NCI-H748 (cell line): Measurements from ENCODE around the gene VDR.
A peak's percentile ranks its signal among the peaks of the same experiment; 100 is the strongest.

Source experiments
- DNase-seq: peaks from one replicate; lab custom pipeline; 2025; ENCODE audit not compliant: unreplicated experiment; lab: John Stamatoyannopoulos, UW

The VDR gene

DNA sequence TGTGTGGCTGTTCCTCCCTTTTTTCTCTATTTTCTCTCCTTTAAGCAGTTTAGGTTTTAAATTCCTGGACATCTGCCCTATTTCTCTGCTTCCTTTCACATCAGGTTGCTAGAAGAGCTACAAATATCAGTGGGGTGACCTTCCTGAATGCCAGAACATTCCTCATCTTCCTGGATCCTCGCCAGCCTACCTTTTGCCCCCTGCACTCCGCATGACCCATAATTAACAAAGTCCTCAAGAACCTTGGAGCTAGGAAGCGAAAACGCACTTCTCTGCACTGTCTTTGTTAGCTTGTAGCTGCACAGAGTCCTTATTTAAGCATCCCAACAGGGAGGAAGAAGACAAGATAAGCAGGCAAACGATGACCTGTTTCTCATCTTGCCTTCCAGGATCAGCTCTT is 30.5 kb downstream of the VDR start:
- no peak for DNase-seq

DNA sequence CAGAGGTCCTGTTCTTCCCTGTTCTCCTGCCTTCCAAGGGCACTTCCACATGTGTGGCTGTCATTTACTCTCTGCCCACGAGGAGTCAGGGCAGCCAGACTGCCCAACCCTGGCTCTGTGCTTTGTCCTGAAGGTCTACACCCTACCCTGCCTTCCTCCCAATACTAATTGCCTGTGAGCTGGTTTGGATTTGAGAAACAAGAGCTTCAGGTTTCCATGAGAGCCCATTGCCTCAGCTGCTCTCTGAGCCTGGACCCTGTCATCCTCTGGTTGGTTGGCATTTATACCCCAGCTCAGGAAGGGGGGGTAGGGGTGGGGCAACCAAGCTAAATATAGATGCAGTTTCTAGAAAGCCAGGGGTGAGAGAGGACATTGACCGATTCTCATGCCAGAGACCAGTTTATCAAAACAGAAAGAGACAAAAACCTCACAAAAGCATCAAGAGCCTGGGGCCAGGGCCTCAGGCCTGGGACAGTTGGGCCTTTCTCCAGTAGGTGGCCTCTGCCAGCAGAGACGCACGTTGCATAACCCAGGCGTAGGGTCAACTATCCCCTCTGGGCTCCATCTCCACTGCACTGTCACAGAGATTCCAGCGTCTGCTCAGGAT is 34.5 kb downstream of the VDR start:
- no peak for DNase-seq

DNA sequence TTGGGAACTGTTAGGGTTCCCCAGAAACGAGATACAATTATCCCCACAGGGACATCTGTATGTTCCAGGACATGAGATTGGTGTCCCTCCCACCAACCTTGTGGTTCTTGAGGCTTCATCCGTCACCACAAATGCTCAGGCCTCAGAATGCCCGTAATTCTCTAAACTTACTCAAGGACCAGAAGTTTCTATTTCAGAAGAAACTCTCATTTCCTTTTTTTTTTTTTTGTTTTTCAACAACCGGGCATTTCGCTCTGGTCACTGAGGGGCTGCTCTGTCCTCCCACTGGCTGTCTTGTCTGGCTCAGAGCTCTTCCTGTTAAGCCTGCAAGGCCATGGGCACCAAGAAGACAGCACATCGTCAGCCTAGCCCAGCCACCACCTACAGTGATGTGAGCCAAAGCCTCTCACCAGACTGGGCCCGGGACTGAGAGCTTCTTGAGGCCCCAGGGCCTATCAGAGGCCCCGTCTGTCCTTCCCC is 36.2 kb downstream of the VDR start:
- DNase-seq, result no peak

DNA sequence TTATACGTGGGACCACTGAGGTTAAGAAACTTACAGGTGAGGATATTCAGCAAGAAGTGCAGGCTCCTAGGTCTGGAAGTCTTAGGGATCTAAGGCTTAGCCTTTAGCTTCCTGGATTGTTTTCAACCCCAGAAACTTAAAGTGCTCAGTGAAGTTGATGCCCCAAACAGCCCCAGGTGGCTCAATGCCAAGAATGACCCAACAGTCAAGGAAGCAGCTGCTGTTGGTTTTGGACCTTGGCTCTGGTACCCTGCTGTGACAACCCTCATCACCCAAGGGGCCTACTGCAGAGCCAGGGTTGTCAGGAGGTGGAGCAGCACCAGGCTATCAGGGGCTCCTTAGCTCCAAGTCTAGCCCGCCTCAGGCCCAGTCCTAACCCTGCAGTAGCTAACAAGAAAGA is 36.8 kb downstream of the VDR start:
- DNase-seq, result no peak

DNA sequence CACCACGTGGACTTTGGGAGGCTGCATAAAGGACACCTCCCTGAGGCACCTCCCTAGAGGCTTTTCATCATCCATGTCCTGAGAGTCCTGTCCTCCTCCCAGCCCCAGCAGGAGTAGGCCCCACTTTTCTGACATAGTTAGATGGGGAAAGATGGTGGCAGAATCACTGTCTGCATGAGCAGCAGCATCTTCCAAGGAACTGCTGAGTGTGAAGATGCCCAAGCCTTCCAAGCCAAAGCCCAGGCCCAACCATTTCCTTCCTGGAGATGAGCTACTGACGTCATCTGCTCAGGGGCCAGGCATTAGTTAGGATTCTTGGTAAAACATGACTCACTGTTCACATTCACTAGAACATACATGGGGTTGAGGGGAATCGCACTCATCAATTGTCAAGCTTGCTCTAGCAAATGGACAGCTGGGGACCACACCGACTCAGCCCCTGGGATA is 37.3 kb downstream of the VDR start:
- no peak for DNase-seq

DNA sequence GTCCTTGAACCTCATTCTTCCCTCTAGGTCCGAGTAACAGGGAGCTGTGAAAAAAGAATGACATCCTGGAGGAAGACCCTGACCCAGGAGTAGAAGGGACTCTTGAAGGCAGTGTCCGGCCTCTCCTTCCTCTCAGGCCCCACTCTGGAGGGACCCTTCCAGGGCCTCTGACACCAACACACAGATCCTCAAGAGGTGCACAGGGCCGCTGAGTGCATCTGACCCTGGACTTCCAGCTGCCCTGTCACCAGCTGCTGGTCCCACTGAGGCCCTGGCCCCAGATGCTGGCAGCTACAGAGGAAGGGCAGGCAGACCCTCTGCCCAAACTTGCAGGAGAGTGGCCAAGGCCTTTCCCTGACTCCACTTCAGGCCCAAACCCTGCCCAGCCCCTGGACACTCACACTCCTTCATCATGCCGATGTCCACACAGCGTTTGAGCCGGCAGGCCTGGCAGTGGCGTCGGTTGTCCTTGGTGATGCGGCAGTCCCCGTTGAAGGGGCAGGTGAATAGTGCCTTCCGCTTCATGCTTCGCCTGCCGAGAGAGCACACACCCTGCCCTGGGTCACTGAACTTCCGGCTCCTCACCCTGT is 40.1 kb downstream of the VDR start:
- no peak for DNase-seq

DNA sequence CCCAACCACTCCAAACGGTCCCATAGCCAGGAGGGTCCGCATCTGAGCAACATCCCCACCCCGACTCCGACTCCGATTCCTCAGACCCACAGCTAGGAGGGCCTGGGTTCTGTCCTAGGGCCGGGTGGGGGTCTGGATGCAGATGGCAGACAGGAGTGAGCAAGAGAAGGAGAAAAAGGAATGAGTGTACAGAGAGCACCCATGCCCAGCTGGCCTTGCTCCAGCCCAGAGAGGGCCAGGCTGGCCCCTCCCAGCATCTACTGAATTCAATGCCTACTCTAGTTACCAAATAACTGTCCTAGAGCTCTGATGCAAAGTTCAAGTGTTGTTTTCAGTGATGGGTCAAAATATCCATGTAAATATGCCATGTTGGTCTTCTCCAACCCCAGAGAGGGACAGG is 40.8 kb downstream of the VDR start:
- DNase-seq, result no peak

DNA sequence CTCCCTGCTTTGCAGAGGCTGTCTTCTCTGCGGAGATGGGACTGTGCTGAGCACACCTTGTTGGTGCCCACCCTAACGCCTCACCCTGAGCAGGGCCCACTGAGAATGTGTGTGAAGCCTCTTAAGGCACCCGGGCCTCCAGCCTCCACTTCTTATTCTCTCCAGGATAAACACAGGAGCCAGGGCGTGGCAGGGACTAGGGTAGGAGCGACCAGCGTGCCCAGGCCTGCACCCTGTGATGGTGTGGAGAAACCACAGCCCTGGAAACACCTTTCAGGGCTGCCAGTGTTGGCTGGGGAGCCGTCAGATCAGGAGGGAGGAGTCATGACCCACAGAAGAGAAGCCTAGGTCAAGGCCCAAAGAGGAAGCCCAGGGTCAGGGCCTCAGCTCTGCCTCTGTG is 41.3 kb downstream of the VDR start:
- DNase-seq, result no peak

DNA sequence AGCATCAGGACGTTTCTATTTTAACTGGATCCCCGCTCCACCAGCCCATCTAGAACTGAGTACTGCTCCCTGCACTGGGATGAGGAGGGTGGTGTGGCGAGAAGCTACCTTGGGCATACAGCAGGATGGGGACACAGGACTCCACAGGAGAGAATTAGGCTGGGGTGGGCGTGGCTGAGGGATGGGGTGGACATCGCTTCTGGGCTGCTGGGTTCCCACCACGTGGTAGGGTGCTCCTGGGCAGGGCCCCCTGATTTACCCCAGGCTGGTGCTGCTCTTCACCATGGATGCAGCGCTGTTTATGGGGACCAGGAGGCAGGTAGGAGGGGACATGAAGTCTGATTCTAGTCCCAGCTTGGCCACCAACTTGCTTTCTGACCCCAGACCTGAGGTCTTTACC is 41.9 kb downstream of the VDR start:
- DNase-seq, result no peak

DNA sequence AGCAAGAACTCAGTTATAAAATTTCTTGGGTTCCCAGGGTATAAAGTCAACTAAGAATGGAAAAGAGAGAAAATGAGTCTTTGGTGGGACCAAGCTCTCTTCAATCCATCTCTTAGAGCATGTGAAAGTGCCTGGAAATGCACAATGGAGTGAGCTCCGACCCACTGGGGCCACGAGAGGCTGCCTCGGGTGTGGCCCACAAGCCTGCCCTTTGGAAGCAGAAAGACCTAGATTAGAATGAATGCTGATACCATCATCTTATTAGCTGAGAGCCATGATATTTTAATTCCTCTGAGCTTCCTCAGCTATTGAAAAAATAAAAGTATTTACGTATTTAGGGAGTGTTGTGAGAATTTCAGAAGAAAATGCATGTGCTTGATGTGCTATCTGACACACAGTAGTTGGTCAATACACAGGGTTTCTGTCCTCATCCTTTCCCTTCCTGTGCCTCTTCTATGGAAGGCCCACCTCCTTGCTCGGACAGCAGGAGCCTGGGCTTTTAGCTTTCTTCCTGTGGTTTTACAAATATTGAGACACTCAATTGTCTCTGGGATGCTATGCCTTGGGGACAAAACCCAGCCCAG is 42.5 kb downstream of the VDR start:
- DNase-seq, result no peak

DNA sequence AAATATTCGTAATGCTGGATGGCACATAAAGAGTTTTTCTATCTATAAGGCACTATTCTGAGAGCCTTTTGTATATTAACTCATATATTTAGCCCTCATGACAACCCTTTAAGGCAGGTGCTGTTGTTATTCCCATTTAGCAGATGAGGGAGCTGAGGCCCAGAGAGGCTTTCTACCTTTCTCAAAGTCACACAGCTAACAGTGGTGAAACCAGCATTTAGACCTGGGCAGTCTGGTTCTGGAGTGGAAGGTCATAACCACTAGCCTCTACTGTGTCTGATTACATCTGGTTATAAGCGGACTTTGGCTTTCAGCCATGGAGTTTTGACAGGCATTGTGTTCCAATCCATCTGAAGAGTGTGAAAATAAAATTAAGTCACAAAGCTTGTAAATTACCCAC is 43.9 kb downstream of the VDR start:
- DNase-seq, result no peak

DNA sequence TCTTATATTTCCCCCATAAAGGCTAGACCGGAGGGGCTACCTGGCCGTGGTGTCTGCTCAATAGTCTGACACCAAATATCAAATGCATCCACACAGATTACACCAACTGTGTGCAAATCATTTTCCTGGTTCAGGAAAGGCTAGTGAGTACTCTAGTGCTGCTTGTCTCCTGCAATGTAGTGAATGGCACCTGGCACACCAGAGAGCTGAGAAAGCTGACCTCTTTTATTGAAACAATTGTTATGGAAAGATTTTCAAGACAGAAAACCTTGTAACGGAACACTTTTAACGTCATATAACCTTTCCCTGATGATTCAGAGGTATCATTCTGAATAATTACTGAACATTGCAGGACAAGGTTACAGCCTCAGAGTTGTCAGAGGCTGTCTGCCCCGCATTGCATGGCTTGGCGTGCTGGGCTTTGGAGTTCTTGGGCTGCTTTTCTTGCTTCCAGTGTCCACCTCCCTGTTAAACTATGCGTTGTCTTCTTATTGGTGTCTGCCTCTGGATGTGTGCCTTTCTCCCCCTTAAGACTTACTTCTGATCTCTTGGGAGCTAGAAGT is 44.4 kb downstream of the VDR start:
- no peak for DNase-seq

DNA sequence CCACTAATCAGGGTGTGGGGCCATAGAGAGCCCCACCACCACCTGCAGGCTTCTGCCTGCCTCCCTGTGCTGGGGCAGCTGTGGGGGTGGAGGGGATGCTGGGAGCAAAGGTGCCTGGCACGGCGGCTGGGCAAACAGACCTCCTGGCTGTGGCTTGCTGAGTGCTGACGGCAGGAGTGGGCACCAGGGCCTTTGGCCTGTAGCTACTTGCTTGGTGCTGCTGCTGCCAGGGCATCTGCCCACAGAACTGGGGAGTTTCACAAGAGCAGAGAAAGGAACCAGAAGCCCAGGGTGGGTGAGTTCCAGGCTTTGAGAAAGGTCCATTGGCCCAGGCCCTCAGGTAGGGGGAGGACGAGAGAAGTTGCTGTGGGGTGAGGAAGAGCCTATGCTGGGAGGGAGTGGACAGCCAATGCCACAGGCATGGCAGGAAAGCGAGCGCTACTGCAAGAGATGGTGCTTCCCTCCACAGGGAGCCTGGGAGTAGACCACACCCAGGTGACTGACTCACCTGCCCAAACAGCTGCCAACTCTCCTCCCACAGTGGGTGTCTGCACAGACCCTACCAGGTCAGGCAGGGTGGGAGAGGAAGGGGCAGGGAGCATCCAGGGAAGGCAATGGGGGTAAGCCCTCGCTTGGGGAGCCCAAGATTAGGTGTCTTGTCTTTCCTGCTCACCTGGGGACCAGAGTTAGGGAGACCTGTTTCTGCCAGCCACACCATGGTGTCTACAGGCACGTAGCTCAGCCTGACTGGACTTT is 46.1 kb downstream of the VDR start:
- DNase-seq, result peak; percentile 43

DNA sequence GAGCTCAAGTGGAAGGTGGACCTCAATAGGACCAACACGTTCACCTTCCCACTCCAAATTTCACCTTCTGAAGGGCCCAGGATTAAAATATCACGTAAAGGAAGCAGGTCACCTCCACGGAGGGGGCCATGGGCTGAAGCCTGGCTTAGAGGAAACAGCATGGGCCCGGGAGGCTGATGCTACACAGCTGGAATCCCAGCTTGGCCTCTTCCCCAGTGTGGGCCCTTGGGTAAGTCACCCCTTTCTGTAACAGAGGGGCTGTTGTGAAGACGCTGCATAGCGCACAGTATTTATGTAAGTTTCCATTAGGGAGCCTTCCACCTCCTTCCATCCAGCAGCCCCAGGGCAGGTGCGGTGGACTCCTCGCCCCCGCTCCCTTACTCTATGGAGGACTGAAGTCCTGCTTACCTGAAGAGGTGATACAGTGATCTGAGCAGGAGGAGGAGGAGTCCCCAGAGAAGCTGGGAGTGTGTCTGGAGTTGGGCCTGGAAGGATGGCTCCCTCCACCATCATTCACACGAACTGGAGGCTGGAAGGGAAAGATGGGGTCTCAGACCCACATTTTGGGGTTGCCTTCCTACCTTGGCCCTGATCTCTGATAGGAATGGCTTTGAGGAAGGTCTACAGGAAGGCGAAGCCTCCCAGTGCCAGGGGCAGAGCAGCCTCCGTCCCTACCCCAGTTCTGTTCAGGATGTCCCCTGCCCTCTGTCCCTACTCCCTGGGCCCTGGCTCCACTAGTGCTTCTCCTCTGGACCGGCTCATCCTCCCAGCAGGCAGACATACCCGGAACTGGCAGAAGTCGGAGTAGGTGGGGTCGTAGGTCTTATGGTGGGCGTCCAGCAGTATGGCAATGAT is 47.8 kb downstream of the VDR start:
- no peak for DNase-seq

DNA sequence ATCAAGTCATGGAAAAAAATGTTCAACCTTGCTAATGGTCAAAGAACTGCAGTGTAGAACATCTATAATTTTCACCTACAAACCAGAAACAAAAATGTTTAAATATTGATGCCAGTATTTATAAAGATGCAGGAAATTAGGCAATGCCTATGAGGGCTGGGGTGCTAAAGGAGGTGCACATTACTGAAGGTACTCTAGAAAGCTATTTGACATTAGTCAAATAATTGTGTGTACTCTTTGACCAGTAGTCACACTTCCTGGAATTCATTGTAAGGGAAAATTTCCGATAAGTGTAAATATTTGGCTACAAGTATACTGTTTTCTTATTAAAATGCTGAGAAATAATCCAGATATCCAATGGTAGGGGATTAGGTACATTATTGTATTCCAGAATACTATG is 48.7 kb downstream of the VDR start:
- no peak for DNase-seq

DNA sequence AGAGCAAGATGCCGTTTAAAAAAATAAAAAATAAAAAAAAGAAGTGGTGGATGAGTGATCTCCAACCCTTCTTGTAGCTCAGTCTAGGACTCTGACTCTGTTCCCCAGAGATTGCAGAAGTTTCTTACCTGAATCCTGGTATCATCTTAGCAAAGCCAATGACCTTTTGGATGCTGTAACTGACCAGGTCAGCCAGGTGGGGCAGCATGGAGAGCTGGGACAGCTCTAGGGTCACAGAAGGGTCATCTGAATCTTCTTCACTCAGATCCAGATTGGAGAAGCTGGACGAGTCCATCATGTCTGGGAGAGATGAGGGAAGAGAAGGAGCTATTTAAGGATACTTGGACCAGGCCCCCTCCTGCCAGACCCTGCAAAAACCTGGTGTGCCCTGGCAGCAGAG is 49.3 kb downstream of the VDR start:
- no peak for DNase-seq

DNA sequence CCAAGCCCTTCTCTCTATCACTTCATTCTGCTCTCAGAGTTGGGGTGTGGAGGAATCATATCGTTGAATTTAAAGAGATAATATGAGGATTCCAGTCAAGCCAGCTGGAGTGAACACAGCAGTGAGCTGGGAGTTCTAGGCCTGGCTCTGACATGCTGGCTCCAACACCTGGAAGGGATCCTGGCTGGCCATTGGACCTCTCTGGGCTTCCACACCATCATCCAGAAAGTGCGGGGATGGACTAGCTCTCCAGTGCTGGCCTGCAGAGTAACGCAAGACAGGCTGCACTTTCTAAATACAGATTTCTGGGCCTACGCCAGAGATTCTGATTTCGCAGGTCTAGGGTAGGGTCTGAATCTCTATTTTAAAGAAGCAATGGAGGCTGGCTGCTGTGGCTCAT is 50.3 kb downstream of the VDR start:
- DNase-seq, result no peak

DNA sequence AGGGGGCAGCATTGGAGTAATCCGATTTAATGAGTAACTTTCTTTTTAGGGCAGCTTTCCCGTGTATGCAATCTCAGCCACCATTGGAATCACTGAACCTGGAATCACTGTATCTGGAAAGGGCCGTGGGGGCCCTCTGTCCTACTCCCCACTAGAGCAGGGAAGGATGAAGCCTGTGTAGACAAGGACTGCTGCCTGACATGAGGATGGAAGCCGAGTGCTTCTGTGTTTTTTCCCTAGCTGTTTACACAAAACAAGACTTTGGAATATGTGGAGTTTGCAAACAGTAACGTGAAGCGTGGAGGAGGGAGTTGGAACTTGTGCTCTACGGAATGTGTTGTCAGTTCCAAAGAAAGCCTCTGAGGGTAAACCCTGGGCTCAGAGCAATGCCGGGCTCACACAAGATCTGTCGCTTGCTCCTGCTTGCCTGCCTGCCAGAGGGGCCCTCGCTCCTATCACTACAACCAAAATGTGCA is 52.7 kb downstream of the VDR start:
- DNase-seq, result no peak

DNA sequence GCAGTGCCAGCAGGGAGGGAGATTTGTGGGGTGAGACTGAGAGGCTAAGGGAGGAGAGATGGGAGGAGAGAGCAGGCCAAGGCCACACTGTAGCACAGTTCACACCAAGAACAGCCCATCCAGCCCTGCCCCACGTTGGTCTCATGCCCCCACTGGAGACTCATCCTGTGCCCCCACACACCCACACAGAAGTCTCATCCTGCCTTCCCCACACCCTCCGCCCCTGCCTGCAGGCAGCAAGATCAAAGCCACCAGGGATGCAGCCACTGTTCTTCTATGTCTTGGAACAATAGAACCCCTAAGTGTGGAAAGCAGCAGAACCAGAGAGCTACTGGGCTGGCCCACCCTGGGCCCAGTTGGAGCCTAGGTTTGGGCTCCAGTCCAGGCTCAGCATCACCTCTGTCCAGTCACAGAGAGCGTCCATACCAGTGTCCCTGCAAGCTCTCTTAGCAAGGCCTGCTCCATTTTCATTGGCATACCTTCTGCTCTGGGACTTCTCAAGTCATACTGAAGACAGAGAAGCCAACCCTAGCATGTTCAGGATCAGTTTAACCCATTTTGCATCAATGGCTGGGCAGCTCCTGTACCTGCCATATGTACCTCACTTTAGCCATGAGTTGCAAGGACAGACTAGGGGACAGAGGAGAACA is 53.4 kb downstream of the VDR start:
- no peak for DNase-seq
